H1 (cell line): Measurements from ENCODE around the gene PGAP2. TPM values are rescaled to one million over a fixed set of nuclear protein-coding genes. Genes with fewer than 3 reads are reported as not detected.

Experiments used
- CTCF ChIA-PET: fragments of 300-600 bp; sonication (Branson Sonifier 250); formaldehyde crosslinking; loops from one replicate; lab custom pipeline; 2021; ENCODE audit not compliant: partially characterized antibody; lab: Charles Lee
- POLR2A ChIA-PET: fragments of 300-600 bp; sonication (Branson Sonifier 250); formaldehyde crosslinking; loops from one replicate; lab custom pipeline; 2021; ENCODE audit warnings: inconsistent platforms; ENCODE audit not compliant: partially characterized antibody; lab: Charles Lee
- DNase-seq, 2 experiments: peaks; one replicate each; pipeline versions ENCODE4 v3.0.0 to v3.0.0-alpha.2; 2010 to 2022; ENCODE audit warnings: low spot score in 2 of 2, low read depth in 1 of 2, mixed read lengths in 1 of 2
- FAIRE-seq: peaks from 2 replicates; lab custom pipeline; 2011; peaks lifted over from hg19 to GRCh38; lab: Jason Lieb, UNC
- H2AFZ ChIP-seq: 2 replicates; pipeline ENCODE4 v1.8.1; 2012; ENCODE audit warnings: low read length, inconsistent platforms
- H2AK5ac ChIP-seq: 2 replicates; pipeline ENCODE4 v1.6.1; 2013; ENCODE audit warnings: low read depth, low read length
- H2BK120ac ChIP-seq: replicated peaks from 2 replicates; pipeline ENCODE3; 2013; ENCODE audit warnings: low read depth, low read length, inconsistent platforms
- H2BK12ac ChIP-seq: 2 replicates; pipeline ENCODE4 v1.6.1; 2013; ENCODE audit warnings: low read depth, low read length
- H2BK15ac ChIP-seq: 2 replicates; pipeline ENCODE4 v1.6.1; 2013; ENCODE audit warnings: low read length
- H2BK20ac ChIP-seq: 2 replicates; pipeline ENCODE4 v1.6.1; 2013; ENCODE audit warnings: low read length
- H2BK5ac ChIP-seq: 2 replicates; pipeline ENCODE4 v1.6.1; 2013; ENCODE audit warnings: low read depth, low read length
- H3K14ac ChIP-seq: 2 replicates; pipeline ENCODE4 v1.6.1; 2013; ENCODE audit warnings: inconsistent platforms; ENCODE audit not compliant: insufficient read length
- H3K18ac ChIP-seq: 2 replicates; pipeline ENCODE4 v1.6.1; 2013; ENCODE audit warnings: low read length; ENCODE audit errors: extremely low read depth
- H3K23ac ChIP-seq: 2 replicates; pipeline ENCODE4 v1.6.1; 2013; ENCODE audit warnings: inconsistent platforms; ENCODE audit not compliant: insufficient read length
- H3K23me2 ChIP-seq: 2 replicates; pipeline ENCODE4 v1.6.1; 2013; ENCODE audit warnings: low read depth, low read length
- H3K27ac ChIP-seq: 2 replicates; pipeline ENCODE4 v1.6.1; 2011; ENCODE audit warnings: low read depth, low read length, inconsistent platforms
- H3K27me3 ChIP-seq, 4 experiments: replicated peaks in 1 of 4; 1 replicate in 1 of 4; 2 replicates in 3 of 4; pipeline versions ENCODE4 v1.6.1 to v1.8.1; 2011 to 2013; ENCODE audit warnings: low read length in 3 of 4, mild to moderate bottlenecking in 3 of 4, inconsistent platforms in 2 of 4, mixed read lengths in 2 of 4, moderate library complexity in 1 of 4; ENCODE audit not compliant: control insufficient read depth in 3 of 4, insufficient read depth in 3 of 4; ENCODE audit errors: extremely low read depth in 1 of 4
- H3K36me3 ChIP-seq, 4 experiments: 2 replicates each; pipeline versions ENCODE4 v1.6.1 to v1.8.1; 2011 to 2013; ENCODE audit warnings: mild to moderate bottlenecking in 4 of 4, low read length in 3 of 4, moderate library complexity in 2 of 4, control low read depth in 1 of 4, inconsistent platforms in 1 of 4; ENCODE audit not compliant: insufficient read depth in 4 of 4, control insufficient read depth in 2 of 4
- H3K4ac ChIP-seq: replicated peaks from 2 replicates; pipeline ENCODE3; 2013; ENCODE audit warnings: low read length, low read depth, mixed read lengths, inconsistent platforms; ENCODE audit not compliant: insufficient read length
- H3K4me1 ChIP-seq, 4 experiments: replicated peaks in 1 of 4; 1 replicate in 1 of 4; 2 replicates in 3 of 4; pipeline versions ENCODE4 v1.6.1 to v1.8.1; 2011 to 2013; ENCODE audit warnings: low read length in 3 of 4, inconsistent platforms in 2 of 4, mixed read lengths in 1 of 4; ENCODE audit not compliant: insufficient read depth in 4 of 4, control insufficient read depth in 3 of 4
- H3K4me2 ChIP-seq, 2 experiments: 2 replicates each; pipeline versions ENCODE4 v1.6.1 to v1.8.1; 2011 to 2013; ENCODE audit warnings: low read depth in 2 of 2, low read length in 2 of 2, control low read depth in 1 of 2, inconsistent platforms in 1 of 2, mild to moderate bottlenecking in 1 of 2; ENCODE audit not compliant: insufficient read depth in 1 of 2
- H3K4me3 ChIP-seq, 4 experiments: fragments of 200-600, 300-600 bp in 1 of 4; sonication (generic), shearing (Covaris generic), sonication (Bioruptor Twin) in 1 of 4; 2 replicates each; pipeline versions ENCODE4 v1.5.1 to v1.8.1; 2011 to 2016; ENCODE audit warnings: low read length in 4 of 4, low read depth in 3 of 4, control low read depth in 2 of 4, inconsistent platforms in 2 of 4, mild to moderate bottlenecking in 2 of 4, mixed read lengths in 1 of 4, moderate library complexity in 1 of 4; ENCODE audit not compliant: insufficient read depth in 2 of 4; ENCODE audit errors: extremely low read depth in 1 of 4
- H3K56ac ChIP-seq: replicated peaks from 2 replicates; pipeline ENCODE3; 2013; ENCODE audit warnings: low read depth, mild to moderate bottlenecking, mixed read lengths, low read length, inconsistent platforms; ENCODE audit not compliant: insufficient read length
- H3K79me1 ChIP-seq: 2 replicates; pipeline ENCODE4 v1.6.1; 2013; ENCODE audit warnings: low read depth, low read length, control low read depth
- H3K79me2 ChIP-seq, 2 experiments: 2 replicates each; pipeline versions ENCODE4 v1.6.1 to v1.8.1; 2012 to 2013; ENCODE audit warnings: low read length in 2 of 2, mild to moderate bottlenecking in 2 of 2, inconsistent platforms in 1 of 2; ENCODE audit not compliant: insufficient read depth in 2 of 2, control insufficient read depth in 1 of 2
- H3K9ac ChIP-seq, 4 experiments: replicated peaks in 1 of 4; 1 replicate in 1 of 4; 2 replicates in 3 of 4; pipeline versions ENCODE4 v1.6.1 to v1.8.1; 2011 to 2013; ENCODE audit warnings: low read depth in 3 of 4, low read length in 3 of 4, control low read depth in 2 of 4, mild to moderate bottlenecking in 2 of 4, moderate library complexity in 2 of 4, inconsistent platforms in 1 of 4; ENCODE audit errors: extremely low read depth in 1 of 4
- H3K9me3 ChIP-seq, 2 experiments: 2 replicates each; pipeline versions ENCODE4 v1.6.1 to v1.8.1; 2012 to 2013; ENCODE audit warnings: mild to moderate bottlenecking in 2 of 2, moderate library complexity in 2 of 2, control low read depth in 1 of 2, inconsistent platforms in 1 of 2, low read depth in 1 of 2, low read length in 1 of 2, mixed read lengths in 1 of 2; ENCODE audit not compliant: insufficient read depth in 2 of 2
- H4K20me1 ChIP-seq, 2 experiments: replicated peaks in 1 of 2; 2 replicates each; pipeline versions ENCODE3 to v1.8.1; 2011 to 2013; ENCODE audit warnings: inconsistent platforms in 2 of 2, low read length in 2 of 2, mild to moderate bottlenecking in 1 of 2; ENCODE audit not compliant: insufficient read depth in 2 of 2, control insufficient read depth in 1 of 2
- H4K5ac ChIP-seq: 2 replicates; pipeline ENCODE4 v1.6.1; 2013; ENCODE audit warnings: low read length, low read depth, mixed read lengths, inconsistent platforms; ENCODE audit not compliant: insufficient read length
- H4K8ac ChIP-seq: 2 replicates; pipeline ENCODE4 v1.8.0; 2013; ENCODE audit warnings: mild to moderate bottlenecking, moderate library complexity, low read length, inconsistent platforms; ENCODE audit not compliant: insufficient read depth; ENCODE audit errors: extremely low read depth
- H4K91ac ChIP-seq: replicated peaks from 2 replicates; pipeline ENCODE3; 2013; ENCODE audit warnings: low read length, mixed read lengths, inconsistent platforms; ENCODE audit not compliant: insufficient read length
- EGR1 ChIP-seq: IDR thresholded peaks from 2 replicates; pipeline ENCODE4 v1.6.1; 2011; ENCODE audit warnings: low read depth, low read length, borderline replicate concordance
- EZH2 ChIP-seq: fragments of 200-600 bp; sonication (generic); IDR thresholded peaks from 2 replicates; pipeline ENCODE4 v1.7.1; 2012; ENCODE audit warnings: low read depth, mild to moderate bottlenecking, moderate library complexity, low read length, inconsistent platforms; ENCODE audit not compliant: severe bottlenecking
- JUND ChIP-seq: IDR thresholded peaks from 2 replicates; pipeline ENCODE4 v1.6.1; 2011; ENCODE audit warnings: mild to moderate bottlenecking, improper control_type of control experiment, low read length
- NRF1 ChIP-seq: IDR thresholded peaks from 2 replicates; pipeline ENCODE4 v1.6.1; 2011; ENCODE audit warnings: mild to moderate bottlenecking, low read depth, low read length, improper control_type of control experiment
- RFX5 ChIP-seq: IDR thresholded peaks from 2 replicates; pipeline ENCODE4 v1.6.1; 2011; ENCODE audit warnings: low read depth, low read length, improper control_type of control experiment, borderline replicate concordance
- SIN3A ChIP-seq, 2 experiments: IDR thresholded peaks in 1 of 2; conservative IDR thresholded peaks in 1 of 2; 2 replicates each; pipeline ENCODE4 v1.6.1; 2011 to 2012; ENCODE audit warnings: low read length in 2 of 2, improper control_type of control experiment in 1 of 2, low read depth in 1 of 2, mild to moderate bottlenecking in 1 of 2
- TAF7 ChIP-seq: optimal IDR thresholded peaks from 2 replicates; pipeline ENCODE3; 2011; ENCODE audit warnings: low read depth, mild to moderate bottlenecking, inconsistent platforms, low read length, moderate library complexity, borderline replicate concordance
- TCF12 ChIP-seq: IDR thresholded peaks from 2 replicates; pipeline ENCODE4 v1.6.1; 2011; ENCODE audit warnings: low read depth, mild to moderate bottlenecking, low read length
- WGBS, 2 experiments: shearing (Covaris generic) in 1 of 2; methylation state at CpG; one replicate each; pipeline versions ENCODE4 v1.1.6 to v1.1.7; 2013 to 2015; ENCODE audit warnings: low lambda C conversion rate in 2 of 2, mixed read lengths in 2 of 2, inconsistent platforms in 1 of 2, low coverage in 1 of 2, missing lambda C conversion rate in 1 of 2; ENCODE audit not compliant: insufficient replicate concordance in 2 of 2, insufficient coverage in 1 of 2, insufficient read length in 1 of 2; ENCODE audit errors: extremely low coverage in 1 of 2, missing lambda C conversion rate in 1 of 2; 5-methylcytosine and 5-hydroxymethylcytosine counted together
- polyA plus RNA-seq, 7 experiments: library from polyadenylated mRNA; depleted of rRNA in 3 of 7; stranded (reverse) in 5 of 7; unstranded in 2 of 7; fragments of >200 nt in 5 of 7; fragments of 200-250 nt in 2 of 7; gene quantifications; 1 replicate in 5 of 7; 2 replicates in 1 of 7; 4 replicates in 1 of 7; pipeline versions ENCODE4 v1.2.1 to v1.2.3, GENCODE V29; 2011 to 2013; ENCODE audit warnings: missing spikeins in 2 of 7, mixed read lengths in 2 of 7
- total RNA-seq: library from RNA; stranded (reverse); fragmentation: NEBNext Ultra II Directional; extraction: Animal tissue kit (Norgen Biotek cat#: 25700); gene quantifications from 2 replicates; pipeline ENCODE4 v1.2.1, GENCODE V29; 2021
- TF ChIP-seq, protein P1 (sequence below), 3 experiments: IDR thresholded peaks; 1 replicate in 2 of 3; 2 replicates in 1 of 3; pipeline versions ENCODE4 v1.5.1 to v1.6.1; 2011; ENCODE audit warnings: low read length in 3 of 3, mild to moderate bottlenecking in 3 of 3, inconsistent platforms in 2 of 3, low read depth in 1 of 3, moderate library complexity in 1 of 3; ENCODE audit not compliant: insufficient read depth in 1 of 3; ENCODE audit errors: control extremely low read depth in 1 of 3
- TF ChIP-seq, protein P2 (sequence below): IDR thresholded peaks from 2 replicates; pipeline ENCODE4 v1.6.1; 2012; ENCODE audit warnings: inconsistent platforms

Gene PGAP2
- total and polyA plus RNA-seq, 2 of the 8 experiments (the other 6 are each of a cell fraction or from before 2014, with no cell fraction given), result 56.5 to 106 TPM

DNA sequence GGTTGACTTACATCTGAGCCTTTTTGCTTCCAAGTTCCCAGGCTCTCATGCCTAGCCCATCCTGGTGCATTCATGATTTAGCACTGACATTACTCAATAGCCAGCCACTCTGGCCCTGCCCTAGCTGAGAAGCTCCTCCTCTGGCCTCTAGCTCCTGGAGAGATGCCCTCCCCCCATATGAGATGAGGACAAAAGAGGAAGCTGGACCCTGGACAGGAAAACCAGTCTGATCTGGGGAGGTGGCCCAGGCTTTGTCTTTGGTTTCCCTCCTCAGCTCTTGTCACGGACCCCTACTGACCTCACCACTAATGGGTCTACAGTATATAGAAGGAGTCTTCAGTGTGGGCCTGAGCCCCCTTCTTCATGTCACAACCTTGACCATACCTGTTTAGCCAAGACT is 29.4 kb downstream of the PGAP2 start:
- DNase-seq (no peak), FAIRE-seq (no peak)
- no peak overlapping the region for H2BK15ac ChIP-seq
- H2AFZ ChIP-seq, result no peak overlapping the region
- H2AK5ac ChIP-seq, result no peak overlapping the region
- H4K91ac ChIP-seq, result no peak overlapping the region
- no peak overlapping the region for H3K4me2 ChIP-seq
- ChIA-PET CTCF (interaction anchor here (1.3 to 20.2 kb wide), 7 partner anchors 12 to 232 kb away, joined by 3 to 422 read pairs (median 15); partner anchors contain the start of genes PGAP2 and STIM1), POLR2A (interaction anchor here (0.6 to 5.7 kb wide), 5 partner anchors 9 to 42 kb away, joined by 3 to 29 read pairs (median 4); partner anchors contain the start of gene STIM1)
- peaks cover 0 to 7% (median 2%) of the 10 kb centered on the region in 4 experiments; a peak in 2 of 8 replicates for H3K36me3 ChIP-seq
- no peak overlapping the region for H3K4me3 ChIP-seq
- no peak overlapping the region for H4K8ac ChIP-seq
- H3K79me1 ChIP-seq, result peaks cover 20% of the 10 kb centered on the region
- peaks cover 10% of the 10 kb centered on the region for H3K23me2 ChIP-seq
- H4K5ac ChIP-seq, result no peak overlapping the region
- no peak overlapping the region for H2BK5ac ChIP-seq
- H3K4me1 ChIP-seq, result peaks cover 11 to 29% (median 16%) of the 10 kb centered on the region in 4 experiments
- no peaks in the 10 kb centered on the region for H3K9me3 ChIP-seq
- H3K18ac ChIP-seq, result no peak overlapping the region
- no peak overlapping the region for H2BK12ac ChIP-seq
- 100% methylated on average over 1 of the region's 1 CpG; no CpG with 5 or more reads in 1 of the 2 experiments for WGBS, 2 experiments
- no peak overlapping the region for H3K14ac ChIP-seq
- no peak overlapping the region for H2BK20ac ChIP-seq
- H3K79me2 ChIP-seq, result peaks cover 12 to 57% of the 10 kb centered on the region in 2 experiments
- H3K23ac ChIP-seq, result no peak overlapping the region
- H3K4ac ChIP-seq, result no peak overlapping the region
- H3K27me3 ChIP-seq, result peaks cover 0 to 3% (median 0%) of the 10 kb centered on the region in 4 experiments; a peak in 1 of 7 replicates
- H2BK120ac ChIP-seq, result no peak overlapping the region
- no peak overlapping the region for H3K27ac ChIP-seq
- peaks cover 12 to 29% of the 10 kb centered on the region in 2 experiments for H4K20me1 ChIP-seq
- no peak overlapping the region for H3K56ac ChIP-seq
- no peak overlapping the region for H3K9ac ChIP-seq
- TF ChIP-seq JUND, result no peak
- no peak for TF ChIP-seq EGR1
- TF ChIP-seq SIN3A (conservative IDR thresholded peaks at IDR 0.05 in 1 of 2, IDR thresholded peaks at IDR 0.05 in 1 of 2; ENCODE audit: low read depth in 1 of 2, low read length in 2 of 2), result no peak
- TF ChIP-seq TAF7, result no peak
- no peak for TF ChIP-seq NRF1
- TF ChIP-seq, protein P1, sequence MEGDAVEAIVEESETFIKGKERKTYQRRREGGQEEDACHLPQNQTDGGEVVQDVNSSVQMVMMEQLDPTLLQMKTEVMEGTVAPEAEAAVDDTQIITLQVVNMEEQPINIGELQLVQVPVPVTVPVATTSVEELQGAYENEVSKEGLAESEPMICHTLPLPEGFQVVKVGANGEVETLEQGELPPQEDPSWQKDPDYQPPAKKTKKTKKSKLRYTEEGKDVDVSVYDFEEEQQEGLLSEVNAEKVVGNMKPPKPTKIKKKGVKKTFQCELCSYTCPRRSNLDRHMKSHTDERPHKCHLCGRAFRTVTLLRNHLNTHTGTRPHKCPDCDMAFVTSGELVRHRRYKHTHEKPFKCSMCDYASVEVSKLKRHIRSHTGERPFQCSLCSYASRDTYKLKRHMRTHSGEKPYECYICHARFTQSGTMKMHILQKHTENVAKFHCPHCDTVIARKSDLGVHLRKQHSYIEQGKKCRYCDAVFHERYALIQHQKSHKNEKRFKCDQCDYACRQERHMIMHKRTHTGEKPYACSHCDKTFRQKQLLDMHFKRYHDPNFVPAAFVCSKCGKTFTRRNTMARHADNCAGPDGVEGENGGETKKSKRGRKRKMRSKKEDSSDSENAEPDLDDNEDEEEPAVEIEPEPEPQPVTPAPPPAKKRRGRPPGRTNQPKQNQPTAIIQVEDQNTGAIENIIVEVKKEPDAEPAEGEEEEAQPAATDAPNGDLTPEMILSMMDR (IDR thresholded peaks at IDR 0.05; ENCODE audit: control extremely low read depth in 1 of 3, insufficient read depth in 1 of 3, low read depth in 1 of 3, low read length in 3 of 3), result no peak
- TF ChIP-seq, protein P2, sequence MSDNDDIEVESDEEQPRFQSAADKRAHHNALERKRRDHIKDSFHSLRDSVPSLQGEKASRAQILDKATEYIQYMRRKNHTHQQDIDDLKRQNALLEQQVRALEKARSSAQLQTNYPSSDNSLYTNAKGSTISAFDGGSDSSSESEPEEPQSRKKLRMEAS, result no peak
- TF ChIP-seq RFX5, result no peak
- TF ChIP-seq EZH2, result no peak
- no peak for TF ChIP-seq TCF12
